Measurements from ENCODE around the gene UST.
"Not testable (repeated sequence)": the region's sequence is repeated elsewhere in the genome, so short reads cannot be mapped to it uniquely, and the experiment has no call there.

Gene UST

GRCh38 chr6:148965287-148965686, 218.5 kb downstream of the UST start:
- H3K4me3 Mint-ChIP-seq: no peak overlapping the region
- H3K27ac Mint-ChIP-seq: no peak overlapping the region
- no peaks in the 10 kb centered on the region for H3K4me1 Mint-ChIP-seq (ENCODE audit: low read depth)

GRCh38 chr6:148967011-148967520, 220.2 kb downstream of the UST start:
- Mint-ChIP-seq H3K27ac (no peak overlapping the region), H3K27me3 (peaks cover 4% of the 10 kb centered on the region), H3K36me3 (no peaks in the 10 kb centered on the region)

More at GRCh38 chr6:148965287-148965686, 218.5 kb downstream of the UST start:
- no peaks in the 10 kb centered on the region for H3K9me3 Mint-ChIP-seq (ENCODE audit: low read depth)
- H3K27me3 Mint-ChIP-seq: no peaks in the 10 kb centered on the region
- no peaks in the 10 kb centered on the region for H3K36me3 Mint-ChIP-seq

GRCh38 chr6:148967541-148967956, 220.7 kb downstream of the UST start:
- no peak overlapping the region for H3K4me3 Mint-ChIP-seq
- no peak overlapping the region for H3K27ac Mint-ChIP-seq
- peaks cover 4% of the 10 kb centered on the region for H3K4me1 Mint-ChIP-seq (ENCODE audit: low read depth)
- H3K9me3 Mint-ChIP-seq (ENCODE audit: low read depth): no peaks in the 10 kb centered on the region
- H3K27me3 Mint-ChIP-seq: peaks cover 4% of the 10 kb centered on the region
- no peaks in the 10 kb centered on the region for H3K36me3 Mint-ChIP-seq

More at GRCh38 chr6:148967011-148967520, 220.2 kb downstream of the UST start:
- Mint-ChIP-seq H3K9me3 (ENCODE audit: low read depth) (no peaks in the 10 kb centered on the region), H3K4me1 (ENCODE audit: low read depth) (peaks cover 2% of the 10 kb centered on the region), H3K4me3 (no peak overlapping the region)

- H3K4me1 Mint-ChIP-seq (ENCODE audit: low read depth): peaks cover 4% of the 10 kb centered on the region
- no peaks in the 10 kb centered on the region for H3K9me3 Mint-ChIP-seq (ENCODE audit: low read depth)
- no peaks in the 10 kb centered on the region for H3K36me3 Mint-ChIP-seq
- H3K27ac Mint-ChIP-seq: no peak overlapping the region
- H3K4me3 Mint-ChIP-seq: no peak overlapping the region
- H3K27me3 Mint-ChIP-seq: peaks cover 4% of the 10 kb centered on the region
These were observed 222.2 kb downstream of the UST start for GRCh38 chr6:148968771-148969602.

- H3K27ac Mint-ChIP-seq: no peak overlapping the region
- peaks cover 4% of the 10 kb centered on the region for H3K4me1 Mint-ChIP-seq (ENCODE audit: low read depth)
- H3K4me3 Mint-ChIP-seq: no peak overlapping the region
- no peaks in the 10 kb centered on the region for H3K9me3 Mint-ChIP-seq (ENCODE audit: low read depth)
- peaks cover 6% of the 10 kb centered on the region for H3K27me3 Mint-ChIP-seq
- H3K36me3 Mint-ChIP-seq: no peaks in the 10 kb centered on the region
These were observed 222.8 kb downstream of the UST start for GRCh38 chr6:148969603-148970061.

GRCh38 chr6:148971031-148971927, 224.4 kb downstream of the UST start:
- H3K27ac Mint-ChIP-seq: no peak overlapping the region
- no peak overlapping the region for H3K4me3 Mint-ChIP-seq
- H3K4me1 Mint-ChIP-seq (ENCODE audit: low read depth): peaks cover 4% of the 10 kb centered on the region
- no peaks in the 10 kb centered on the region for H3K9me3 Mint-ChIP-seq (ENCODE audit: low read depth)
- H3K36me3 Mint-ChIP-seq: no peaks in the 10 kb centered on the region
- H3K27me3 Mint-ChIP-seq: peaks cover 6% of the 10 kb centered on the region

GRCh38 chr6:148972481-148972880, 225.7 kb downstream of the UST start:
- H3K36me3 Mint-ChIP-seq: no peaks in the 10 kb centered on the region
- H3K27me3 Mint-ChIP-seq: peaks cover 6% of the 10 kb centered on the region
- H3K27ac Mint-ChIP-seq: no peak overlapping the region
- H3K9me3 Mint-ChIP-seq (ENCODE audit: low read depth): no peaks in the 10 kb centered on the region
- no peak overlapping the region for H3K4me3 Mint-ChIP-seq
- peaks cover 4% of the 10 kb centered on the region for H3K4me1 Mint-ChIP-seq (ENCODE audit: low read depth)

- Mint-ChIP-seq H3K9me3 (ENCODE audit: low read depth) (no peaks in the 10 kb centered on the region), H3K36me3 (no peaks in the 10 kb centered on the region), H3K4me3 (no peak overlapping the region), H3K27ac (no peak overlapping the region), H3K27me3 (peaks cover 6% of the 10 kb centered on the region), H3K4me1 (ENCODE audit: low read depth) (peaks cover 4% of the 10 kb centered on the region)
These were observed 226.8 kb downstream of the UST start for GRCh38 chr6:148973538-148974208.

GRCh38 chr6:148974351-148974750, 227.5 kb downstream of the UST start:
- Mint-ChIP-seq H3K9me3 (ENCODE audit: low read depth) (no peaks in the 10 kb centered on the region), H3K27me3 (peaks cover 6% of the 10 kb centered on the region), H3K27ac (no peak overlapping the region), H3K4me1 (ENCODE audit: low read depth) (peaks cover 4% of the 10 kb centered on the region), H3K4me3 (no peak overlapping the region), H3K36me3 (no peaks in the 10 kb centered on the region)

- H3K4me3 Mint-ChIP-seq; H3K27me3 Mint-ChIP-seq; H3K4me1 Mint-ChIP-seq (ENCODE audit: low read depth); H3K27ac Mint-ChIP-seq; H3K9me3 Mint-ChIP-seq (ENCODE audit: low read depth); H3K36me3 Mint-ChIP-seq: not testable (repeated sequence)
These were observed 231.5 kb downstream of the UST start for GRCh38 chr6:148978298-148978697.

- peaks cover 2% of the 10 kb centered on the region for H3K27me3 Mint-ChIP-seq
- no peak overlapping the region for H3K4me3 Mint-ChIP-seq
- H3K9me3 Mint-ChIP-seq (ENCODE audit: low read depth): no peaks in the 10 kb centered on the region
- no peaks in the 10 kb centered on the region for H3K36me3 Mint-ChIP-seq
- no peaks in the 10 kb centered on the region for H3K4me1 Mint-ChIP-seq (ENCODE audit: low read depth)
- no peak overlapping the region for H3K27ac Mint-ChIP-seq
These were observed 232.4 kb downstream of the UST start for GRCh38 chr6:148979014-148979901.

- Mint-ChIP-seq H3K9me3 (ENCODE audit: low read depth) (no peaks in the 10 kb centered on the region), H3K4me3 (no peak overlapping the region), H3K36me3 (no peaks in the 10 kb centered on the region)
These were observed 233.4 kb downstream of the UST start for GRCh38 chr6:148980234-148980633.

GRCh38 chr6:148981515-148981914, 234.7 kb downstream of the UST start:
- no peaks in the 10 kb centered on the region for H3K9me3 Mint-ChIP-seq (ENCODE audit: low read depth)
- H3K4me1 Mint-ChIP-seq (ENCODE audit: low read depth): no peaks in the 10 kb centered on the region
- H3K27ac Mint-ChIP-seq: no peak overlapping the region
- H3K36me3 Mint-ChIP-seq: no peaks in the 10 kb centered on the region
- H3K27me3 Mint-ChIP-seq: no peaks in the 10 kb centered on the region
- no peak overlapping the region for H3K4me3 Mint-ChIP-seq

More at GRCh38 chr6:148980234-148980633, 233.4 kb downstream of the UST start:
- no peak overlapping the region for H3K27ac Mint-ChIP-seq
- H3K4me1 Mint-ChIP-seq (ENCODE audit: low read depth): no peaks in the 10 kb centered on the region
- no peaks in the 10 kb centered on the region for H3K27me3 Mint-ChIP-seq
